HepG2 (cell line): ENCODE data around the gene ZNF276. TPM values are rescaled to one million over a fixed set of nuclear protein-coding genes. Genes with fewer than 3 reads are reported as not detected.

Source experiments
- ATAC-seq: fragments of 200-7000 bp; cut with Tn5 transposase; 3 replicates; pipeline ENCODE4 v1.9.1; 2020; ENCODE audit warnings: mild to moderate bottlenecking, moderate library complexity
- BruUV-seq: library from RNA; stranded (reverse); fragments of 400-500 nt; replicated peaks from 2 replicates; lab custom pipeline; 2021; lab: Mats Ljungman, UMichigan
- CTCF ChIA-PET: fragments of 300-600 bp; formaldehyde crosslinking; extraction: SDS; loops from one replicate; lab custom pipeline; 2021; ENCODE audit warnings: low total read pairs, inconsistent platforms, low intra/inter-chr PET ratio; lab: Yijun Ruan, JAX
- POLR2A ChIA-PET: fragments of 350-600 bp; sonication (Branson Sonifier 250); formaldehyde crosslinking; loops from one replicate; lab custom pipeline; 2020; ENCODE audit warnings: antibody characterized with exemption, inconsistent platforms; lab: Yijun Ruan, JAX
- DNase-seq: peaks from one replicate; pipeline ENCODE4 v3.0.0-alpha.2; 2015; ENCODE audit warnings: low spot score
- FAIRE-seq: peaks from 3 replicates; lab custom pipeline; 2011; peaks lifted over from hg19 to GRCh38; lab: Jason Lieb, UNC
- H2AFZ ChIP-seq: one replicate; pipeline ENCODE4 v1.6.1; 2011; ENCODE audit warnings: low read length, inconsistent platforms
- H3K27ac ChIP-seq: fragments of 300-600 bp; 3 replicates; pipeline ENCODE4 v1.8.0; 2011; ENCODE audit warnings: mixed run types, mild to moderate bottlenecking, mixed read lengths, low read length, inconsistent platforms; ENCODE audit not compliant: insufficient read depth; ENCODE audit errors: extremely low read length
- H3K27me3 ChIP-seq, 2 experiments: fragments of 200-600 bp in 1 of 2; 2 replicates in 1 of 2; 3 replicates in 1 of 2; pipeline versions ENCODE4 v1.6.0 to v1.8.0; 2011; ENCODE audit warnings: low read length in 2 of 2, mild to moderate bottlenecking in 2 of 2, moderate library complexity in 2 of 2, inconsistent platforms in 1 of 2; ENCODE audit not compliant: insufficient read depth in 2 of 2, control insufficient read depth in 1 of 2
- H3K36me3 ChIP-seq, 2 experiments: fragments of 200-600 bp in 1 of 2; replicated peaks in 1 of 2; 2 replicates in 1 of 2; 3 replicates in 1 of 2; pipeline versions ENCODE4 v1.5.1 to v1.8.0; 2011; ENCODE audit warnings: low read length in 2 of 2, inconsistent platforms in 1 of 2; ENCODE audit not compliant: insufficient read depth in 2 of 2, control insufficient read depth in 1 of 2
- H3K4me1 ChIP-seq: 2 replicates; pipeline ENCODE4 v1.5.1; 2012; ENCODE audit warnings: low read length, inconsistent platforms; ENCODE audit not compliant: insufficient read depth
- H3K4me2 ChIP-seq: 2 replicates; pipeline ENCODE4 v1.6.0; 2011; ENCODE audit warnings: low read depth, low read length, inconsistent platforms
- H3K4me3 ChIP-seq, 3 experiments: fragments of 200-600 bp in 1 of 3; sonication (generic), shearing (Covaris generic) in 1 of 3; replicated peaks in 1 of 3; 2 replicates each; pipeline ENCODE4 v1.5.1; 2011 to 2016; ENCODE audit warnings: low read length in 3 of 3, inconsistent platforms in 2 of 3, low read depth in 2 of 3, mild to moderate bottlenecking in 2 of 3, control low read depth in 1 of 3, mixed read lengths in 1 of 3; ENCODE audit not compliant: insufficient read depth in 1 of 3
- H3K79me2 ChIP-seq: one replicate; pipeline ENCODE4 v1.6.1; 2011; ENCODE audit warnings: low read length, inconsistent platforms; ENCODE audit not compliant: insufficient read depth
- H3K9ac ChIP-seq: 2 replicates; pipeline ENCODE4 v1.6.0; 2011; ENCODE audit warnings: mild to moderate bottlenecking, low read depth, low read length, inconsistent platforms; ENCODE audit not compliant: insufficient read depth
- H3K9me3 ChIP-seq: 2 replicates; pipeline ENCODE4 v1.5.1; 2012; ENCODE audit warnings: mild to moderate bottlenecking, low read length
- H4K20me1 ChIP-seq: 2 replicates; pipeline ENCODE4 v1.6.0; 2011; ENCODE audit warnings: inconsistent platforms, mild to moderate bottlenecking, low read length, moderate library complexity; ENCODE audit not compliant: insufficient read depth
- AGO2 ChIP-seq: fragments of 200-400 bp; formaldehyde crosslinking; optimal IDR thresholded peaks from 2 replicates; pipeline ENCODE3; 2017; ENCODE audit warnings: mild to moderate bottlenecking, low read depth, low read length, moderate library complexity
- CAMTA2 ChIP-seq: sonication (generic); formaldehyde crosslinking; IDR thresholded peaks from 2 replicates; pipeline ENCODE4 v1.4.0; 2020; ENCODE audit warnings: mild to moderate bottlenecking, missing genetic modification reagents, borderline replicate concordance
- MTA1 ChIP-seq: sonication (generic); formaldehyde crosslinking; IDR thresholded peaks from 2 replicates; pipeline ENCODE4 v1.4.0; 2020; ENCODE audit warnings: missing genetic modification reagents, mild to moderate bottlenecking, borderline replicate concordance
- RBFOX2 ChIP-seq: fragments of 200-400 bp; formaldehyde crosslinking; IDR thresholded peaks from 2 replicates; pipeline ENCODE4 v1.6.1; 2017; ENCODE audit warnings: low read depth, mild to moderate bottlenecking, low read length
- SAP130 ChIP-seq: IDR thresholded peaks from 2 replicates; pipeline ENCODE4 v1.6.1; 2016; ENCODE audit warnings: low read depth
- ZNF235 ChIP-seq: sonication (generic); formaldehyde crosslinking; IDR thresholded peaks from 2 replicates; pipeline ENCODE4 v1.8.1; 2023; ENCODE audit warnings: mild to moderate bottlenecking, missing genetic modification reagents, borderline replicate concordance
- ZNF768 ChIP-seq: sonication (generic); formaldehyde crosslinking; IDR thresholded peaks from 2 replicates; pipeline ENCODE4 v1.4.0; 2020; ENCODE audit warnings: missing genetic modification reagents
- whole genome bisulfite sequencing: methylation state at CpG from one replicate; pipeline ENCODE4 v1.1.6; 2017; ENCODE audit warnings: low lambda C conversion rate; 5-methylcytosine and 5-hydroxymethylcytosine counted together
- in situ Hi-C: cut with HindIII; loops from 2 replicates; pipeline ENCODE4 v1.10.0; 2017; ENCODE audit warnings: low pct_unique_long_range_greater_than_20kb; ENCODE audit not compliant: extremely low pct_ligation_motif_present
- intact Hi-C: fragments of 100-400 bp; cut with micrococcal nuclease; formaldehyde crosslinking; loops from one replicate; pipeline ENCODE4 v1.10.0; 2022; ENCODE audit not compliant: unreplicated experiment
- polyA plus RNA-seq, 8 experiments: library from polyadenylated mRNA; depleted of rRNA in 3 of 8; stranded (reverse) in 7 of 8; unstranded in 1 of 8; fragments of >200 nt; fragmentation: Illumina TruSeq in 4 of 8; extraction: Trizol in 4 of 8; gene quantifications; 2 replicates each; pipeline versions ENCODE4 v1.2.1 to v1.2.3, GENCODE V29; 2011 to 2016; ENCODE audit warnings: low read depth in 4 of 8, missing spikeins in 1 of 8, mixed read lengths in 1 of 8; ENCODE audit not compliant: insufficient read depth in 1 of 8
- total RNA-seq, 5 experiments: library from RNA; depleted of rRNA; stranded (reverse); fragments of >200 nt; fragmentation: Illumina TruSeq; extraction: Trizol; gene quantifications; 2 replicates each; pipeline ENCODE4 v1.2.3, GENCODE V29; 2016; ENCODE audit warnings: low read depth in 1 of 5
- TF ChIP-seq, protein P1 (sequence below): sonication (generic); formaldehyde crosslinking; IDR thresholded peaks from 2 replicates; pipeline ENCODE4 v1.5.1; 2020; ENCODE audit warnings: mild to moderate bottlenecking, missing genetic modification reagents, moderate library complexity

The ZNF276 gene
- total and polyA plus RNA-seq, 2 of the 13 experiments (the other 11 are each of a cell fraction or from before 2014, with no cell fraction given): 17.7 to 18.0 TPM

DNA sequence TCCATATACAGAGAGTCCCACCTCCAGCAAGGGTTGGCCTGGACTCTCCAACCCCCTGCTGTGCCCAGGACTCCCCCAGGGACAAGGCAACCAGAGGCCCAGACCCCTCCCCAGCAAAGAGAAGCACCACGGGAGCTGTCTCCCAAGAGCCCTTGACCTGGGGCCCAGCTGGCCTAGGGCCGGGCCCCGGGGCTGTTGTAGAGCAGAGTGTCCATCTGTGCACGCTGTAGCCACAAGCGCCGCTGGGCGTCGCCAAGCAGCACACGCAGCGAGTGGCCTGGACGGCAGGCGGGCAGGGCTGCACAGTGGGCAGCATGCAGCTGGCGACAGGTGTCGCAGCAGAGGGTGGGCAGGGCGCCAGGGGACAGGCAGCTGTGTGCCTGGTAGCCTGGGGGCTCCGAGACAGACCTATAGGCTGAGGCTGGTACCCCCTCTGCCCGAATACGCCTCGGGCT lies 24.1 kb upstream of the ZNF276 start:
- peaks cover 5 to 14% of the 10 kb centered on the region in 2 experiments; a peak in 2 of 5 replicates for H3K36me3 ChIP-seq
- no TSS peak for BruUV-seq

GRCh38 chr16:89697616-89698331 lies 23.6 kb upstream of the ZNF276 start:
- no peaks in the 10 kb centered on the region for H3K9me3 ChIP-seq
- H4K20me1 ChIP-seq: no peaks in the 10 kb centered on the region
- ChIA-PET POLR2A (no interaction called here), CTCF (no interaction called here)
- H3K79me2 ChIP-seq: peaks cover 2% of the 10 kb centered on the region
- H3K4me3 ChIP-seq: no peak overlapping the region
- no peaks in the 10 kb centered on the region for H3K27me3 ChIP-seq
- H3K36me3 ChIP-seq: peaks cover 5 to 14% of the 10 kb centered on the region in 2 experiments; a peak in 2 of 5 replicates
- BruUV-seq: no TSS peak
- ATAC-seq (no peak), FAIRE-seq (no peak), DNase-seq (no peak)
- intact Hi-C loops: no loop called here
- no peak overlapping the region for H3K4me2 ChIP-seq
- TF ChIP-seq ZNF768 (CRISPR knock-in tag) (peak; percentile 32; the same call in 1 of the 2 replicates), CAMTA2 (no peak), AGO2 (peak; percentile 21), SAP130 (CRISPR knock-in tag) (no peak), RBFOX2 (peak; percentile 43; the same call in 1 of the 2 replicates)
- TF ChIP-seq, protein P1, sequence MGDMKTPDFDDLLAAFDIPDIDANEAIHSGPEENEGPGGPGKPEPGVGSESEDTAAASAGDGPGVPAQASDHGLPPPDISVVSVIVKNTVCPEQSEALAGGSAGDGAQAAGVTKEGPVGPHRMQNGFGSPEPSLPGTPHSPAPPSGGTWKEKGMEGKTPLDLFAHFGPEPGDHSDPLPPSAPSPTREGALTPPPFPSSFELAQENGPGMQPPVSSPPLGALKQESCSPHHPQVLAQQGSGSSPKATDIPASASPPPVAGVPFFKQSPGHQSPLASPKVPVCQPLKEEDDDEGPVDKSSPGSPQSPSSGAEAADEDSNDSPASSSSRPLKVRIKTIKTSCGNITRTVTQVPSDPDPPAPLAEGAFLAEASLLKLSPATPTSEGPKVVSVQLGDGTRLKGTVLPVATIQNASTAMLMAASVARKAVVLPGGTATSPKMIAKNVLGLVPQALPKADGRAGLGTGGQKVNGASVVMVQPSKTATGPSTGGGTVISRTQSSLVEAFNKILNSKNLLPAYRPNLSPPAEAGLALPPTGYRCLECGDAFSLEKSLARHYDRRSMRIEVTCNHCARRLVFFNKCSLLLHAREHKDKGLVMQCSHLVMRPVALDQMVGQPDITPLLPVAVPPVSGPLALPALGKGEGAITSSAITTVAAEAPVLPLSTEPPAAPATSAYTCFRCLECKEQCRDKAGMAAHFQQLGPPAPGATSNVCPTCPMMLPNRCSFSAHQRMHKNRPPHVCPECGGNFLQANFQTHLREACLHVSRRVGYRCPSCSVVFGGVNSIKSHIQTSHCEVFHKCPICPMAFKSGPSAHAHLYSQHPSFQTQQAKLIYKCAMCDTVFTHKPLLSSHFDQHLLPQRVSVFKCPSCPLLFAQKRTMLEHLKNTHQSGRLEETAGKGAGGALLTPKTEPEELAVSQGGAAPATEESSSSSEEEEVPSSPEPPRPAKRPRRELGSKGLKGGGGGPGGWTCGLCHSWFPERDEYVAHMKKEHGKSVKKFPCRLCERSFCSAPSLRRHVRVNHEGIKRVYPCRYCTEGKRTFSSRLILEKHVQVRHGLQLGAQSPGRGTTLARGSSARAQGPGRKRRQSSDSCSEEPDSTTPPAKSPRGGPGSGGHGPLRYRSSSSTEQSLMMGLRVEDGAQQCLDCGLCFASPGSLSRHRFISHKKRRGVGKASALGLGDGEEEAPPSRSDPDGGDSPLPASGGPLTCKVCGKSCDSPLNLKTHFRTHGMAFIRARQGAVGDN (CRISPR knock-in tag): 0 out of 2 replicates have a peak, but pooled peaks have one; percentile 13
- no peak overlapping the region for H3K9ac ChIP-seq
- in situ Hi-C loops: no loop called here
- no peak overlapping the region for H2AFZ ChIP-seq
- WGBS: 99% methylated on average over 13 of the region's 32 CpGs
- H3K27ac ChIP-seq: no peak overlapping the region
- H3K4me1 ChIP-seq: peaks cover 62% of the 10 kb centered on the region

More for the DNA sequence above, 24.1 kb upstream of the ZNF276 start:
- peaks cover 2% of the 10 kb centered on the region for H3K79me2 ChIP-seq
- no peak overlapping the region for H2AFZ ChIP-seq
- CTCF ChIA-PET: interaction anchor here (0.6 kb wide), 1 partner anchor 38 kb away, joined by 3 read pairs; no protein-coding TSS in a partner anchor
- intact Hi-C loops: no loop called here
- no peak overlapping the region for H3K27ac ChIP-seq
- TF ChIP-seq ZNF235 (CRISPR knock-in tag): no peak
- TF ChIP-seq MTA1 (CRISPR knock-in tag): 0 out of 2 replicates have a peak, but pooled peaks have one; percentile 18
- TF ChIP-seq RBFOX2: peak; percentile 51
- TF ChIP-seq, all 625 proteins: peak for 2
- in situ Hi-C loops: no loop called here
- H3K9ac ChIP-seq: no peak overlapping the region
- peaks cover 62% of the 10 kb centered on the region for H3K4me1 ChIP-seq
- no peaks in the 10 kb centered on the region for H4K20me1 ChIP-seq
- FAIRE-seq (no peak), DNase-seq (no peak), ATAC-seq (no peak)
- POLR2A ChIA-PET: no interaction called here
- H3K4me3 ChIP-seq: no peak overlapping the region
- H3K9me3 ChIP-seq: no peaks in the 10 kb centered on the region
- WGBS: over 99% methylated on average over 10 of the region's 19 CpGs
- no peak overlapping the region for H3K4me2 ChIP-seq
- no peaks in the 10 kb centered on the region for H3K27me3 ChIP-seq
